NCI-H1436 treated with DMSO at 0.1 percent for 48 hours (cell line): ENCODE results near the gene CCDC200.
"Not testable (repeated sequence)": the region's sequence is repeated elsewhere in the genome, so short reads cannot be mapped to it uniquely, and the experiment has no call there.

Source experiments
- DNase-seq: peaks from one replicate; lab custom pipeline; 2025; lab: John Stamatoyannopoulos, UW

CCDC200 gene

GRCh38 chr17:43228020-43228782 lies at the start of gene CCDC200:
Gene CCDC200, minus strand, starts transcription at chr17:43228623. Its CDS starts 69 bp downstream, at chr17:43228554.
- not testable (repeated sequence) for DNase-seq

DNA sequence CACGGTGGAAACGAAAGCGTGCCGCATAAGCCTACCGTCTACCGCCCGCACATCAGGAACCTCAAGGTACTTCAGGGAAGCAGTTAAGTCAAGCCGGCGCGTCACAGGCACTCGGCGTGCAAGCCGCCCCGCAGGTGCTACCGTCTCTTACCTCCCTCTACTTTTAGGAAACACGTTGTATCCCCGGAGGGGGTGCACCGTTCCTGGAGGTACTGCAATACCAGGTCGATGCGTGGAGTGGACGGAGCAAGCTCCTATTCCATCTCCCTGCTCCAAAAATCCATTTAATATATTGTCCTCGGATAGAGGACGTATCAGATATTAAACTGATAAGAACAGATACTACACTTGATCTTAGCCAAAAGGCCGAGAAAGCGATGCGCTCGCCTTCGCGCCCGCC lies 44.5 kb upstream of the CCDC200 start:
- DNase-seq: not testable (repeated sequence)

GRCh38 chr17:43272483-43272882 lies 44.1 kb upstream of the CCDC200 start:
- DNase-seq: not testable (repeated sequence)

- DNase-seq: not testable (repeated sequence)
These were observed 42.4 kb upstream of the CCDC200 start for GRCh38 chr17:43270552-43271504.

- DNase-seq: not testable (repeated sequence)
These were observed 18.0 kb upstream of the CCDC200 start for GRCh38 chr17:43246456-43246855.

- DNase-seq: not testable (repeated sequence)
These were observed 12.4 kb upstream of the CCDC200 start for GRCh38 chr17:43240596-43241352.

- DNase-seq: not testable (repeated sequence)
These were observed 11.2 kb upstream of the CCDC200 start for GRCh38 chr17:43239597-43239996.

- DNase-seq: not testable (repeated sequence)
These were observed 5.5 kb upstream of the CCDC200 start, which contains the start of gene RNU2-1 for GRCh38 chr17:43233877-43234276. Gene RNU2-1, minus strand, starts transcription at chr17:43233977.

- not testable (repeated sequence) for DNase-seq
These were observed 4.8 kb upstream of the CCDC200 start for GRCh38 chr17:43233263-43233662.

- DNase-seq: not testable (repeated sequence)
These were observed 3.7 kb upstream of the CCDC200 start for GRCh38 chr17:43232021-43232699.

DNA sequence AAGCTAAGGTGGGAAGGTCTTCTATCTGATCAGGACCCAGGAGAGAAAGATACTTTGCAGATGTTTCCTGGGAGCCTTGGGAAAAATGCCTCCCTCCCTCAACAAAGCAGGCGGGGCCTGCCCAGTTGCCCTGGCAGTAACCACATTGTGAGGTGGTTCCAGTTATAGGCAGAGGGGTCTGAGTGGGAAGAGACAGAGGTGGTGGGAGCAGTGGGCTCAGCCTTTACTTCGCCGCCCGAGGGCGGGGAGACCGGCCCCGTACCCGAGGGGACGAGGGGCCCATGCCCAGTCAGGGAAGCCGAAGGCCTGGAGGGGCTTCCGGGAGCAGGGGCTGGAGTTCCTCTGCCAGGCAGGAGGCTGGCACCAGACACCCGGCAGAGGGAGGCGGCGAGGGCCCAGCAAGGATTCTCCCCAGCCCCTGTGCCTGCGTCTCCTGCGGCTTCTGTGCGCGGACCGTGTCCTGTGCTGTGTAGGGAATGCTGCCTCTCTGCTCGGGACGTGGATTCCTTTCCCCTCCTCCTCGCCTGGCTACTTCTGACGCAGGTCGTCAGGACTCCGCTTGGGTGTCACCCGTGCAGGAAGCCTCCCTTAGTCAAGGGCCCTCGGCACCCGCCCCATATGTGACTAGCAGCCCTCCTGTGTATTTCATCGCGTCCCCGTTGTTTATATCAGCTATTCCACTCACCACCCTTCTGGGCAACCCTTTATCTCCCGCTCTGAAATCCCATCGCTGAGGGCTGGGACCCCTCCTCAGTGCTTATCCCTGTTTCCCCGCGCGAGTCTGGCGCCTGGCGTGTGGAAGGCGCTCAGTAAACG lies 3.0 kb upstream of the CCDC200 start:
- not testable (repeated sequence) for DNase-seq

DNA sequence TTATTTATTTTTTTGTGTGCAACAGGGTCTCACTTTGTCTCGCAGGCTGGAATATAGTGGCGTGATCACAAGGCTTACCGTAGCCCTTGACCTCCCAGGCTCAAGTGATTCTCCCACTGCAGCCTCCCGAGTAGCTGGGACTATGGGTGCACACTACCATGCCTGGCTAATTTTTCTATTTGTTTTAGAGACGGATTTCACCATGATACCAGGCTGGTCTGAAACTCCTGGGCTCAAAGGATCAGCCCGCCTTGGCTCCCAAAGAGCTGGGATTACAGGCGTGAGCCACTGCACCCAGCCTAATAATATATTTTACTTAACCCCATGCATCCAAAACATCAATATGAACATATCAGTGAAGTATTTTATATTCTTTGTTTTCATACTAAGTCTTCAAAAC lies 2.0 kb downstream of the CCDC200 start:
- DNase-seq: no peak

DNA sequence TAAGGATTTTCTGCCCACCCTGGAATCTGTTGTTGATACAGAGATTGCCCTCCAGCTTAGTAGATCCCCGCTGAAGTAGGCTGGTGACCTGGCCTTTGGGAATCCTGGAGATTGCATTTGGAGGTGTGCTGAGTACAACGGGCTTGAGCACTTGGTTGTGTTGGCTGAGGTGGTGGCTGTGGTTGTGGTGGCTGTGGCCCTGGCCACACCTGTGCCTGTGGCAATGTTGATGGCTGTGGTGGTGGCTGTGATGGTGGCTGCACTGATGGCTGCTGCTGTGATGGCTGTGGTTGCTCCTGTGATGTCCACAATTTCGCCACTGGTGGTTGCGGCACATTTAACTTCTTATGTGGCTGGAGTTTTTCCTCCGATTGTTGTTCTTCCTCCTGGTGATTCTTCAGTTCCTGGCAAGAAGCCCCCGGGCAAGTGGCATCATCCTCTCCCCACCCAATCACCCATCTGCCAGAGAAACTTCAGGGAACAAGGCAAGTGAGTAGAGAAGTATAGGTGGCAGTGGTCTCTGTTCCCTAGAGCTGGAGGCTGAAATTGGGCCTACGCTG lies 4.2 kb downstream of the CCDC200 start:
- no peak for DNase-seq

DNA sequence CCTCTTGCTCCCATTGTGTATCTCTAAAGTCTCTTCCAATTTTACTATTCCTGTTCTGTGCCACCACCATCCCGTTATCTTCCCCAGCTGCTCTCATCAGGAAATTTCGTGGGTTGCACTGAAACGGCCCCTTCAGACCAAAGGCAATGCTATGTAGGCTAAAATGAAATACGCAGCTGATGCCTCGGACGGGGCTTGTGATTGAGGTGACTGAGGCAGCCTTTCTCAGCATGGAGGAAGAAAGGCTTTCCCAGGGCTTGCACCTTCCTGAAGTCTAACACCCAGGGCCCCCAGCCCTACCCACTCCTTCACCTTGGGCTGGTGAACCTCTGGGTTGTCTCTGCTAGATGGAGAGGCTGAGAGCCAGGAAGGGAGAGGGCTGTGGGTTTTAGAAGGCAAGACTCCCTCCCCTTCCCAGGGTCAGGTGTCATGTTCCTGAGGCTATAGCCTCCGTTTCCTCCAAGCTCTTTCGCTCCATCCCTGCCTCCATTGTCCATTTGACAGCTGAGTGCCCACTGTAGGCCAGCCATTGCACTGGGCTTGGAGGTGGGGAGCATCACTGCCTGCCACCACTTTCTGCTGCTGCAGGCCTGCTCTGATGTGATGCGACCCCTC lies 7.8 kb downstream of the CCDC200 start:
- DNase-seq: no peak

- no peak for DNase-seq
These were observed 8.6 kb downstream of the CCDC200 start for GRCh38 chr17:43219746-43220380.

GRCh38 chr17:43219001-43219400 lies 9.4 kb downstream of the CCDC200 start:
- DNase-seq: no peak

GRCh38 chr17:43217614-43218087 lies 10.8 kb downstream of the CCDC200 start:
- DNase-seq: no peak

- DNase-seq: no peak
These were observed 11.4 kb downstream of the CCDC200 start for GRCh38 chr17:43216762-43217613.
